ENCODE data around the gene IL25.

DNA sequence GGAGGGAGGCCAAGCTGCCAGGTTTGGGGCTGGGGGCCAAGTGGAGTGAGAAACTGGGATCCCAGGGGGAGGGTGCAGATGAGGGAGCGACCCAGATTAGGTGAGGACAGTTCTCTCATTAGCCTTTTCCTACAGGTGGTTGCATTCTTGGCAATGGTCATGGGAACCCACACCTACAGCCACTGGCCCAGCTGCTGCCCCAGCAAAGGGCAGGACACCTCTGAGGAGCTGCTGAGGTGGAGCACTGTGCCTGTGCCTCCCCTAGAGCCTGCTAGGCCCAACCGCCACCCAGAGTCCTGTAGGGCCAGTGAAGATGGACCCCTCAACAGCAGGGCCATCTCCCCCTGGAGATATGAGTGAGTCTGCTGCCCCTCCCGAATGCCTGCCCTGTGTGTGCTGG, 432 bp downstream of the IL25 start:
- TF ChIP-seq, protein P1, sequence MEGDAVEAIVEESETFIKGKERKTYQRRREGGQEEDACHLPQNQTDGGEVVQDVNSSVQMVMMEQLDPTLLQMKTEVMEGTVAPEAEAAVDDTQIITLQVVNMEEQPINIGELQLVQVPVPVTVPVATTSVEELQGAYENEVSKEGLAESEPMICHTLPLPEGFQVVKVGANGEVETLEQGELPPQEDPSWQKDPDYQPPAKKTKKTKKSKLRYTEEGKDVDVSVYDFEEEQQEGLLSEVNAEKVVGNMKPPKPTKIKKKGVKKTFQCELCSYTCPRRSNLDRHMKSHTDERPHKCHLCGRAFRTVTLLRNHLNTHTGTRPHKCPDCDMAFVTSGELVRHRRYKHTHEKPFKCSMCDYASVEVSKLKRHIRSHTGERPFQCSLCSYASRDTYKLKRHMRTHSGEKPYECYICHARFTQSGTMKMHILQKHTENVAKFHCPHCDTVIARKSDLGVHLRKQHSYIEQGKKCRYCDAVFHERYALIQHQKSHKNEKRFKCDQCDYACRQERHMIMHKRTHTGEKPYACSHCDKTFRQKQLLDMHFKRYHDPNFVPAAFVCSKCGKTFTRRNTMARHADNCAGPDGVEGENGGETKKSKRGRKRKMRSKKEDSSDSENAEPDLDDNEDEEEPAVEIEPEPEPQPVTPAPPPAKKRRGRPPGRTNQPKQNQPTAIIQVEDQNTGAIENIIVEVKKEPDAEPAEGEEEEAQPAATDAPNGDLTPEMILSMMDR (conservative IDR thresholded peaks at IDR 0.05; ENCODE audit: low read length) = no peak
- TF ChIP-seq EZH2phosphoT487 (IDR thresholded peaks at IDR 0.05; ENCODE audit: borderline replicate concordance) = no peak

Data from Loucy (cell line).